ENCODE results near the gene NAALADL2. TPM values are rescaled to one million over a fixed set of nuclear protein-coding genes. Genes with fewer than 3 reads are reported as not detected.

The NAALADL2 gene
- total and polyA plus RNA-seq, 9 of the 15 experiments (the other 6 are each of a cell fraction or from before 2014, with no cell fraction given): 0.29 to 1.1 (median 0.79) TPM; not detected in 1

GRCh38 chr3:175018946-175019727 is 160.0 kb downstream of the NAALADL2 start (continued):
- TF ChIP-seq TRIM25 (IDR thresholded peaks at IDR 0.05; ENCODE audit: borderline replicate concordance): no peak
- TF ChIP-seq HDAC1 (IDR thresholded peaks at IDR 0.05): no peak
- TF ChIP-seq TCF7 (IDR thresholded peaks at IDR 0.05; ENCODE audit: borderline replicate concordance): no peak
- no peak for TF ChIP-seq ZNF134 (CRISPR knock-in tag; conservative IDR thresholded peaks at IDR 0.05)
- TF ChIP-seq SREBF2 (CRISPR knock-in tag; IDR thresholded peaks at IDR 0.05): no peak
- no peak for TF ChIP-seq ERF (CRISPR knock-in tag; IDR thresholded peaks at IDR 0.05)
- no peak for TF ChIP-seq SFPQ (IDR thresholded peaks at IDR 0.05; ENCODE audit: low read depth, low read length)
- no peak for TF ChIP-seq ZBED1 (IDR thresholded peaks at IDR 0.05)
- TF ChIP-seq BRF1 (IDR thresholded peaks at IDR 0.05; ENCODE audit: borderline replicate concordance, extremely low read depth, insufficient read length): no peak
- TF ChIP-seq PHB (CRISPR knock-in tag; IDR thresholded peaks at IDR 0.05): no peak
- TF ChIP-seq TRIM28 (IDR thresholded peaks at IDR 0.05): no peak
